Endothelial cell of umbilical vein (primary cell): ENCODE measurements around the gene SP3. TPM values are rescaled to one million over a fixed set of nuclear protein-coding genes. Genes with fewer than 3 reads are reported as not detected.

Experiments used
- BruUV-seq: library from RNA; stranded (reverse); fragments of 400-500 nt; replicated peaks from 2 replicates; lab custom pipeline; 2021; lab: Mats Ljungman, UMichigan
- CTCF ChIA-PET: fragments of 300-600, 350-600 bp; sonication (Branson Sonifier 250); formaldehyde crosslinking; loops from one replicate; lab custom pipeline; 2021; ENCODE audit warnings: antibody characterized with exemption, inconsistent platforms; lab: Charles Lee
- POLR2A ChIA-PET: fragments of 300-600, 350-600 bp; sonication (Branson Sonifier 250); formaldehyde crosslinking; loops from one replicate; lab custom pipeline; 2021; ENCODE audit warnings: antibody characterized with exemption, inconsistent platforms; lab: Charles Lee
- DNase-seq: peaks from one replicate; pipeline ENCODE4 v3.0.0-alpha.2; 2011; ENCODE audit warnings: low read depth, low spot score
- FAIRE-seq: peaks from 2 replicates; lab custom pipeline; 2011; peaks lifted over from hg19 to GRCh38; lab: Jason Lieb, UNC
- H2AFZ ChIP-seq: 2 replicates; pipeline ENCODE4 v1.6.0; 2012; ENCODE audit warnings: low read depth, low read length, control low read depth, inconsistent platforms
- H3K27ac ChIP-seq: 2 replicates; pipeline ENCODE4 v1.5.1; 2011; ENCODE audit warnings: low read depth, mild to moderate bottlenecking, control low read depth, low read length, moderate library complexity; ENCODE audit not compliant: insufficient read depth
- H3K27me3 ChIP-seq, 2 experiments: 2 replicates each; pipeline versions ENCODE4 v1.6.0 to v1.6.1; 2011; ENCODE audit warnings: low read length in 2 of 2, mixed read lengths in 1 of 2; ENCODE audit not compliant: control insufficient read depth in 2 of 2, insufficient read depth in 2 of 2
- H3K36me3 ChIP-seq, 2 experiments: 2 replicates in 1 of 2; 3 replicates in 1 of 2; pipeline ENCODE4 v1.5.1; 2011; ENCODE audit warnings: low read length in 2 of 2, mild to moderate bottlenecking in 1 of 2, moderate library complexity in 1 of 2; ENCODE audit not compliant: control insufficient read depth in 2 of 2, insufficient read depth in 2 of 2; ENCODE audit errors: extremely low read depth in 1 of 2
- H3K4me1 ChIP-seq: 3 replicates; pipeline ENCODE4 v1.5.1; 2011; ENCODE audit warnings: mild to moderate bottlenecking, low read length; ENCODE audit not compliant: control insufficient read depth, insufficient read depth; ENCODE audit errors: extremely low read depth
- H3K4me2 ChIP-seq: 2 replicates; pipeline ENCODE4 v1.6.1; 2011; ENCODE audit warnings: low read length, control low read depth, mixed read lengths; ENCODE audit not compliant: insufficient read depth
- H3K4me3 ChIP-seq, 3 experiments: fragments of 200-600 bp in 1 of 3; sonication (generic), shearing (Covaris generic) in 1 of 3; replicated peaks in 1 of 3; 2 replicates each; pipeline ENCODE4 v1.5.1; 2011 to 2016; ENCODE audit warnings: control low read depth in 3 of 3, low read length in 3 of 3, mild to moderate bottlenecking in 2 of 3, inconsistent platforms in 1 of 3, low read depth in 1 of 3, moderate library complexity in 1 of 3; ENCODE audit not compliant: insufficient read depth in 1 of 3
- H3K79me2 ChIP-seq: 2 replicates; pipeline ENCODE4 v1.6.0; 2012; ENCODE audit warnings: low read length, inconsistent platforms; ENCODE audit not compliant: control insufficient read depth, insufficient read depth
- H3K9ac ChIP-seq: replicated peaks from 2 replicates; pipeline ENCODE3; 2011; ENCODE audit warnings: low read length, control low read depth; ENCODE audit not compliant: insufficient read depth; ENCODE audit errors: extremely low read depth
- H3K9me1 ChIP-seq: replicated peaks from 3 replicates; pipeline ENCODE4 v1.6.0; 2011; ENCODE audit warnings: mild to moderate bottlenecking, low read length; ENCODE audit not compliant: control insufficient read depth, insufficient read depth; ENCODE audit errors: extremely low read depth
- H3K9me3 ChIP-seq: replicated peaks from 2 replicates; pipeline ENCODE4 v1.5.1; 2012; ENCODE audit warnings: low read length, inconsistent platforms; ENCODE audit not compliant: control insufficient read depth, insufficient read depth
- H4K20me1 ChIP-seq: replicated peaks from 2 replicates; pipeline ENCODE3; 2011; ENCODE audit warnings: mild to moderate bottlenecking, low read length; ENCODE audit not compliant: control insufficient read depth, insufficient read depth; ENCODE audit errors: extremely low read depth
- CTCF ChIP-seq, 2 donors: IDR thresholded peaks; 1 replicate in 1 of 2; 2 replicates in 1 of 2; pipeline ENCODE4 v1.5.1; 2011; ENCODE audit warnings: low read length in 2 of 2, mild to moderate bottlenecking in 2 of 2, moderate library complexity in 2 of 2, control low read depth in 1 of 2, inconsistent platforms in 1 of 2, low read depth in 1 of 2; ENCODE audit not compliant: insufficient read depth in 1 of 2; ENCODE audit errors: extremely low read depth in 1 of 2
- EZH2 ChIP-seq: IDR thresholded peaks from 2 replicates; pipeline ENCODE4 v1.6.1; 2012; ENCODE audit warnings: borderline replicate concordance, low read depth, mild to moderate bottlenecking, moderate library complexity, low read length, inconsistent platforms; ENCODE audit not compliant: severe bottlenecking
- FOS ChIP-seq: IDR thresholded peaks from 2 replicates; pipeline ENCODE4 v1.6.1; 2011; ENCODE audit warnings: mild to moderate bottlenecking, low read length, moderate library complexity, borderline replicate concordance; ENCODE audit not compliant: insufficient read depth
- GATA2 ChIP-seq: IDR thresholded peaks from 2 replicates; pipeline ENCODE4 v1.7.0; 2011; ENCODE audit warnings: low read depth, mild to moderate bottlenecking, moderate library complexity, mixed read lengths, low read length; ENCODE audit not compliant: insufficient read length, insufficient read depth
- JUN ChIP-seq: IDR thresholded peaks from 2 replicates; pipeline ENCODE4 v1.6.1; 2011; ENCODE audit warnings: borderline replicate concordance, low read depth; ENCODE audit not compliant: insufficient read length, insufficient read depth
- MAX ChIP-seq: IDR thresholded peaks from 2 replicates; pipeline ENCODE4 v1.6.1; 2011; ENCODE audit not compliant: insufficient read depth, insufficient read length
- MYC ChIP-seq: IDR thresholded peaks from one replicate; pipeline ENCODE4 v1.6.1; 2011; ENCODE audit warnings: mild to moderate bottlenecking, low read depth, low read length
- POLR2A ChIP-seq: IDR thresholded peaks from 2 replicates; pipeline ENCODE4 v1.6.1; 2012; ENCODE audit warnings: low read depth, mild to moderate bottlenecking, control low read depth, low read length
- POLR2AphosphoS5 ChIP-seq: IDR thresholded peaks from 2 replicates; pipeline ENCODE4 v1.6.1; 2012; ENCODE audit warnings: low read depth, mild to moderate bottlenecking, control low read depth, low read length, moderate library complexity; ENCODE audit not compliant: insufficient read depth
- dilution Hi-C: fragments of 300-500 bp; cut with MboI; formaldehyde crosslinking; loops from one replicate; pipeline ENCODE4 v1.15.0; 2019; ENCODE audit warnings: low sequenced_read_pairs; ENCODE audit not compliant: extremely low pct_ligation_motif_present
- intact Hi-C: fragments of 100-400 bp; cut with micrococcal nuclease; formaldehyde crosslinking; loops from one replicate; pipeline ENCODE4 v1.10.0; 2022
- polyA plus RNA-seq, 4 experiments: library from polyadenylated mRNA; depleted of rRNA in 3 of 4; stranded (reverse) in 3 of 4; unstranded in 1 of 4; fragments of >200 nt; gene quantifications; 2 replicates each; pipeline versions ENCODE4 v1.2.1 to v1.2.3, GENCODE V29; 2011 to 2012; ENCODE audit warnings: missing spikeins in 1 of 4
- total RNA-seq: library from RNA; stranded (reverse); gene quantifications from 2 replicates; pipeline ENCODE4 v1.2.3, GENCODE V29; 2021

Gene SP3
- total and polyA plus RNA-seq, 2 donors (not counting 3 experiments of a cell fraction or from before 2014, with no cell fraction given) = 23.9 to 59.0 TPM

GRCh38 chr2:173969886-173970285 is 4.7 kb upstream of the SP3 start:
- Histone ChIP-seq H3K9me1 (no peaks in the 10 kb centered on the region), H4K20me1 (no peaks in the 10 kb centered on the region), H3K27ac (no peak overlapping the region), H2AFZ (no peak overlapping the region), H3K9ac (no peak overlapping the region), H3K4me1 (peaks cover 9% of the 10 kb centered on the region), H3K27me3 (no peaks in the 10 kb centered on the region), H3K36me3 (no peaks in the 10 kb centered on the region), H3K9me3 (no peaks in the 10 kb centered on the region), H3K4me2 (no peak overlapping the region), H3K79me2 (no peaks in the 10 kb centered on the region), H3K4me3 (no peak overlapping the region)
- FAIRE-seq = no peak
- TF ChIP-seq GATA2 (no peak), MYC (no peak), POLR2AphosphoS5 (no peak), FOS (no peak), MAX (no peak), CTCF (IDR thresholded peaks at IDR 0.05; ENCODE audit: extremely low read depth in 1 of 2, insufficient read depth in 1 of 2, low read depth in 1 of 2, low read length in 2 of 2) (no peak), POLR2A (no peak), JUN (no peak), EZH2 (no peak)
- ChIA-PET CTCF (interaction anchor here (0.8 to 1.7 kb wide), 4 partner anchors 10 to 374 kb away, joined by 3 to 6 read pairs (median 3); no protein-coding TSS in a partner anchor), POLR2A (no interaction called here)
- intact Hi-C loops = no loop called here
- BruUV-seq = no TSS peak
- no peak for DNase-seq
- dilution Hi-C loops = no loop called here
